ENCODE data around the gene HSD17B1. TPM values are rescaled to one million over a fixed set of nuclear protein-coding genes. Genes with fewer than 3 reads are reported as not detected.
A peak's percentile ranks its signal among the peaks of the same experiment; 100 is the strongest.

HSD17B1 gene
- total RNA-seq, 1 experiment from 2014 or later: 1.5 TPM

DNA sequence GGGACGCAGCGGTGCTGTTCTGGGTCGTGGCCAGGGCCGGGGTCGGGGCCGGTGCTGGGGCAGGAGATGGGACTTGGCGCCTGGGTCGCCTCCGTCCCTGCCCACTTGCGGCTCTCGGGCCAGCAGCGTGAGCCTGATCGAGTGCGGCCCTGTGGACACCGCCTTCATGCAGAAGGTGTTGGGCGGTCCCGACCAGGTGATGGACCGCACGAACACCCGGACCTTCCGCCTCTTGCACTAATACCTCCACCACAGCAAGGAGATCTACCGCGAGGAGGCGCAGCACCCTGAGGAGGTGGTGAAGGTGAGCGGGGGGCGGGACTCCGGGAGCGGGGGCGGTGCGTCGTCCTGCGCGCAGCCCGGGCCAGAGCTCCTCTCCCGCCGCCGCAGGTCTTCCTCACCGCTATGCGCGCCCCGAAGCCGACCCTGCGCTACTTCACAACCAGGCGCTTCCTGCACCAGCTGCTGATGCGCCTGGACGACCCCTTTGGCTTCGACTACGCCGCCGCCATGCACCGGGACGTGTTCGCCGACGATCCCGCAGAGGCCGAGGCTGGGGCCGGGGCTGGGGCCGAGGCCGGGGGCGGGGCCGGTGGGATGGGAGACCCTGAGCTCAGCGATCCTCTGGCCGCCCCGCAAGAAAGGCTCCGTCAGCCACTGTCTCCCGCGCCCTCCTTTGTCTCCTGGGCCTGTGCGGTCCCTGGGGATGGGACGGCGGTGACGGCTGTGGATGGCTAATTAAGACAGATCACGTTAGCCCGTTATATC lies 4.5 kb upstream of the HSD17B1 start (continued):
- TF ChIP-seq RELA (CRISPR knock-in tag; IDR thresholded peaks at IDR 0.05; ENCODE audit: borderline replicate concordance) (no peak), ZNF232 (CRISPR knock-in tag; IDR thresholded peaks at IDR 0.05) (0 out of 2 replicates have a peak, but pooled peaks have one; percentile 43), ATF1 (CRISPR knock-in tag; IDR thresholded peaks at IDR 0.05) (no peak), ZNF512 (CRISPR knock-in tag; IDR thresholded peaks at IDR 0.05; ENCODE audit: borderline replicate concordance) (no peak), CREM (CRISPR knock-in tag; IDR thresholded peaks at IDR 0.05) (0 out of 2 replicates have a peak, but pooled peaks have one; percentile 26), TP53 (CRISPR knock-in tag; IDR thresholded peaks at IDR 0.05) (peak; percentile 68; the same call in 1 of the 2 replicates), ATF6 (CRISPR knock-in tag; IDR thresholded peaks at IDR 0.05) (no peak), ELF4 (CRISPR knock-in tag; IDR thresholded peaks at IDR 0.05; ENCODE audit: low read depth) (no peak), TEAD4 (CRISPR knock-in tag; IDR thresholded peaks at IDR 0.05) (no peak), ESRRA (CRISPR knock-in tag; IDR thresholded peaks at IDR 0.05; ENCODE audit: borderline replicate concordance) (no peak), EMX1 (CRISPR knock-in tag; IDR thresholded peaks at IDR 0.05) (no peak), OVOL2 (CRISPR knock-in tag; IDR thresholded peaks at IDR 0.05; ENCODE audit: borderline replicate concordance) (no peak), NR2C2 (CRISPR knock-in tag; IDR thresholded peaks at IDR 0.05) (no peak), JUN (CRISPR knock-in tag; IDR thresholded peaks at IDR 0.05) (no peak)
- TF ChIP-seq, protein P1, sequence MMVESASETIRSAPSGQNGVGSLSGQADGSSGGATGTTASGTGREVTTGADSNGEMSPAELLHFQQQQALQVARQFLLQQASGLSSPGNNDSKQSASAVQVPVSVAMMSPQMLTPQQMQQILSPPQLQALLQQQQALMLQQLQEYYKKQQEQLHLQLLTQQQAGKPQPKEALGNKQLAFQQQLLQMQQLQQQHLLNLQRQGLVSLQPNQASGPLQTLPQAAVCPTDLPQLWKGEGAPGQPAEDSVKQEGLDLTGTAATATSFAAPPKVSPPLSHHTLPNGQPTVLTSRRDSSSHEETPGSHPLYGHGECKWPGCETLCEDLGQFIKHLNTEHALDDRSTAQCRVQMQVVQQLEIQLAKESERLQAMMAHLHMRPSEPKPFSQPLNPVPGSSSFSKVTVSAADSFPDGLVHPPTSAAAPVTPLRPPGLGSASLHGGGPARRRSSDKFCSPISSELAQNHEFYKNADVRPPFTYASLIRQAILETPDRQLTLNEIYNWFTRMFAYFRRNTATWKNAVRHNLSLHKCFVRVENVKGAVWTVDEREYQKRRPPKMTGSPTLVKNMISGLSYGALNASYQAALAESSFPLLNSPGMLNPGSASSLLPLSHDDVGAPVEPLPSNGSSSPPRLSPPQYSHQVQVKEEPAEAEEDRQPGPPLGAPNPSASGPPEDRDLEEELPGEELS (CRISPR knock-in tag; IDR thresholded peaks at IDR 0.05): peak; percentile 16; the same call in 1 of the 2 replicates
- TF ChIP-seq, protein P2, sequence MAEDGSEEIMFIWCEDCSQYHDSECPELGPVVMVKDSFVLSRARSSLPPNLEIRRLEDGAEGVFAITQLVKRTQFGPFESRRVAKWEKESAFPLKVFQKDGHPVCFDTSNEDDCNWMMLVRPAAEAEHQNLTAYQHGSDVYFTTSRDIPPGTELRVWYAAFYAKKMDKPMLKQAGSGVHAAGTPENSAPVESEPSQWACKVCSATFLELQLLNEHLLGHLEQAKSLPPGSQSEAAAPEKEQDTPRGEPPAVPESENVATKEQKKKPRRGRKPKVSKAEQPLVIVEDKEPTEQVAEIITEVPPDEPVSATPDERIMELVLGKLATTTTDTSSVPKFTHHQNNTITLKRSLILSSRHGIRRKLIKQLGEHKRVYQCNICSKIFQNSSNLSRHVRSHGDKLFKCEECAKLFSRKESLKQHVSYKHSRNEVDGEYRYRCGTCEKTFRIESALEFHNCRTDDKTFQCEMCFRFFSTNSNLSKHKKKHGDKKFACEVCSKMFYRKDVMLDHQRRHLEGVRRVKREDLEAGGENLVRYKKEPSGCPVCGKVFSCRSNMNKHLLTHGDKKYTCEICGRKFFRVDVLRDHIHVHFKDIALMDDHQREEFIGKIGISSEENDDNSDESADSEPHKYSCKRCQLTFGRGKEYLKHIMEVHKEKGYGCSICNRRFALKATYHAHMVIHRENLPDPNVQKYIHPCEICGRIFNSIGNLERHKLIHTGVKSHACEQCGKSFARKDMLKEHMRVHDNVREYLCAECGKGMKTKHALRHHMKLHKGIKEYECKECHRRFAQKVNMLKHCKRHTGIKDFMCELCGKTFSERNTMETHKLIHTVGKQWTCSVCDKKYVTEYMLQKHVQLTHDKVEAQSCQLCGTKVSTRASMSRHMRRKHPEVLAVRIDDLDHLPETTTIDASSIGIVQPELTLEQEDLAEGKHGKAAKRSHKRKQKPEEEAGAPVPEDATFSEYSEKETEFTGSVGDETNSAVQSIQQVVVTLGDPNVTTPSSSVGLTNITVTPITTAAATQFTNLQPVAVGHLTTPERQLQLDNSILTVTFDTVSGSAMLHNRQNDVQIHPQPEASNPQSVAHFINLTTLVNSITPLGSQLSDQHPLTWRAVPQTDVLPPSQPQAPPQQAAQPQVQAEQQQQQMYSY (CRISPR knock-in tag; IDR thresholded peaks at IDR 0.05): no peak
- TF ChIP-seq, protein P3, sequence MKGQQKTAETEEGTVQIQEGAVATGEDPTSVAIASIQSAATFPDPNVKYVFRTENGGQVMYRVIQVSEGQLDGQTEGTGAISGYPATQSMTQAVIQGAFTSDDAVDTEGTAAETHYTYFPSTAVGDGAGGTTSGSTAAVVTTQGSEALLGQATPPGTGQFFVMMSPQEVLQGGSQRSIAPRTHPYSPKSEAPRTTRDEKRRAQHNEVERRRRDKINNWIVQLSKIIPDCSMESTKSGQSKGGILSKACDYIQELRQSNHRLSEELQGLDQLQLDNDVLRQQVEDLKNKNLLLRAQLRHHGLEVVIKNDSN (CRISPR knock-in tag; IDR thresholded peaks at IDR 0.05): no peak
- TF ChIP-seq, protein P4, sequence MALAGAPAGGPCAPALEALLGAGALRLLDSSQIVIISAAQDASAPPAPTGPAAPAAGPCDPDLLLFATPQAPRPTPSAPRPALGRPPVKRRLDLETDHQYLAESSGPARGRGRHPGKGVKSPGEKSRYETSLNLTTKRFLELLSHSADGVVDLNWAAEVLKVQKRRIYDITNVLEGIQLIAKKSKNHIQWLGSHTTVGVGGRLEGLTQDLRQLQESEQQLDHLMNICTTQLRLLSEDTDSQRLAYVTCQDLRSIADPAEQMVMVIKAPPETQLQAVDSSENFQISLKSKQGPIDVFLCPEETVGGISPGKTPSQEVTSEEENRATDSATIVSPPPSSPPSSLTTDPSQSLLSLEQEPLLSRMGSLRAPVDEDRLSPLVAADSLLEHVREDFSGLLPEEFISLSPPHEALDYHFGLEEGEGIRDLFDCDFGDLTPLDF (CRISPR knock-in tag; IDR thresholded peaks at IDR 0.05): no peak
- TF ChIP-seq, protein P5, sequence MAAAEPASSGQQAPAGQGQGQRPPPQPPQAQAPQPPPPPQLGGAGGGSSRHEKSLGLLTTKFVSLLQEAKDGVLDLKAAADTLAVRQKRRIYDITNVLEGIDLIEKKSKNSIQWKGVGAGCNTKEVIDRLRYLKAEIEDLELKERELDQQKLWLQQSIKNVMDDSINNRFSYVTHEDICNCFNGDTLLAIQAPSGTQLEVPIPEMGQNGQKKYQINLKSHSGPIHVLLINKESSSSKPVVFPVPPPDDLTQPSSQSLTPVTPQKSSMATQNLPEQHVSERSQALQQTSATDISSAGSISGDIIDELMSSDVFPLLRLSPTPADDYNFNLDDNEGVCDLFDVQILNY (CRISPR knock-in tag; IDR thresholded peaks at IDR 0.05): peak; percentile 90
- TF ChIP-seq, protein P6, sequence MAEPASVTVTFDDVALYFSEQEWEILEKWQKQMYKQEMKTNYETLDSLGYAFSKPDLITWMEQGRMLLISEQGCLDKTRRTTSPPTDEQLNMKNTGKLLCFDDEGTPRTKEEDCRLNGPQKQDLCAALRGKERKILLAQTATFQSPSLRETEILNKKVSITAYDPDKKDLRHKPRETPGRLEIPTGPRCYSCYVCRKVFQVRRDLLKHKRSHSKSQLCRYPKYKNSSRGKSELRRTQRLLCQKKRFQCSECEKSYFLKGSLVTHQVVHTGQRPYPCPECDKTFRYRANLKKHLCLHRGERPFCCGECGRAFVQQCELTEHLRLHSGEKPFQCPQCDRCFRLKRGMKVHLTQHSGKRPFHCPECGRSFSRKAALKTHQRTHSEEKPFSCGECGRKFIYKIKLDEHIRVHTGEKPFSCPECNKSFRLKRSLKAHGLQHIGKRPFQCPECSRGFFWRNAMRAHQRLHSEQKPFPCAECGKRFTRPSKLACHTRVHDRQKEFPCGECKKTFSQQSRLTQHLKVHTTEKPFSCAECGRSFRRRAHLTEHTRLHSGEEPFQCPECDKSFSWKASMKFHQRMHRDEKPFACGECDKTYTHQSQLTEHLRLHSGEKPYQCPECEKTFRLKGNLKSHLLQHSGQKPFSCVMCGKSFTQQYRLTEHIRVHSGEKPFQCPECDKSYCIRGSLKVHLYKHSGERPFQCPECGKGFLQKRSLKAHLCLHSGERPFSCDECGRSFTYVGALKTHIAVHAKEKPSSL (CRISPR knock-in tag; conservative IDR thresholded peaks at IDR 0.05): no peak
